ENCODE measurements around the gene CRACR2B. TPM values are rescaled to one million over a fixed set of nuclear protein-coding genes. Genes with fewer than 3 reads are reported as not detected.

CRACR2B gene
- total RNA-seq, 2 experiments from 2014 or later = 0.33 TPM; not detected in 1

GRCh38 chr11:831118-831864 lies 3.6 kb downstream of the CRACR2B start:
- ChIA-PET POLR2A (interaction anchor here (1.4 to 10.0 kb wide), 4 partner anchors 11 to 35 kb away, joined by 3 to 115 read pairs (median 38); partner anchors contain the start of genes PNPLA2, POLR2L, RPLP2 and TSPAN4), CTCF (no interaction called here)
- TF ChIP-seq, protein P1, sequence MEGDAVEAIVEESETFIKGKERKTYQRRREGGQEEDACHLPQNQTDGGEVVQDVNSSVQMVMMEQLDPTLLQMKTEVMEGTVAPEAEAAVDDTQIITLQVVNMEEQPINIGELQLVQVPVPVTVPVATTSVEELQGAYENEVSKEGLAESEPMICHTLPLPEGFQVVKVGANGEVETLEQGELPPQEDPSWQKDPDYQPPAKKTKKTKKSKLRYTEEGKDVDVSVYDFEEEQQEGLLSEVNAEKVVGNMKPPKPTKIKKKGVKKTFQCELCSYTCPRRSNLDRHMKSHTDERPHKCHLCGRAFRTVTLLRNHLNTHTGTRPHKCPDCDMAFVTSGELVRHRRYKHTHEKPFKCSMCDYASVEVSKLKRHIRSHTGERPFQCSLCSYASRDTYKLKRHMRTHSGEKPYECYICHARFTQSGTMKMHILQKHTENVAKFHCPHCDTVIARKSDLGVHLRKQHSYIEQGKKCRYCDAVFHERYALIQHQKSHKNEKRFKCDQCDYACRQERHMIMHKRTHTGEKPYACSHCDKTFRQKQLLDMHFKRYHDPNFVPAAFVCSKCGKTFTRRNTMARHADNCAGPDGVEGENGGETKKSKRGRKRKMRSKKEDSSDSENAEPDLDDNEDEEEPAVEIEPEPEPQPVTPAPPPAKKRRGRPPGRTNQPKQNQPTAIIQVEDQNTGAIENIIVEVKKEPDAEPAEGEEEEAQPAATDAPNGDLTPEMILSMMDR (IDR thresholded peaks at IDR 0.05) = no peak
- H3K27me3 Mint-ChIP-seq = peaks cover 48% of the 10 kb centered on the region
- Histone ChIP-seq H3K27me3 (ENCODE audit: control insufficient read depth in 1 of 2, insufficient read depth in 2 of 2, low read length in 2 of 2) (peaks cover 45 to 55% of the 10 kb centered on the region in 2 experiments), H3K9me3 (ENCODE audit: control insufficient read depth in 1 of 2, insufficient read depth in 1 of 2, low read length in 2 of 2) (peaks cover 0 to 36% of the 10 kb centered on the region in 2 experiments), H3K4me1 (ENCODE audit: insufficient read depth, low read length) (peaks cover 80% of the 10 kb centered on the region), H3K36me3 (ENCODE audit: insufficient read depth, low read length) (no peaks in the 10 kb centered on the region), H3K27ac (ENCODE audit: low read depth in 1 of 2, low read length in 2 of 2) (no peak overlapping the region), H3K4me3 (ENCODE audit: low read length) (no peak overlapping the region)
- peaks cover 39% of the 10 kb centered on the region for H3K4me1 Mint-ChIP-seq (ENCODE audit: low read depth)
- intact Hi-C loops (cut with DNase I, micrococcal nuclease) = no loop called here
- ATAC-seq (ENCODE audit: poor library complexity) (no peak), DNase-seq (peak in 2 of 14 experiments; percentile 17 to 53)
- H3K4me3 Mint-ChIP-seq = peak overlapping the region; percentile 73
- no peaks in the 10 kb centered on the region for H3K9me3 Mint-ChIP-seq
- H3K27ac Mint-ChIP-seq = no peak overlapping the region
- no peaks in the 10 kb centered on the region for H3K36me3 Mint-ChIP-seq (ENCODE audit: low read depth)

GRCh38 chr11:831961-832528 lies 4.3 kb downstream of the CRACR2B start:
- no peaks in the 10 kb centered on the region for H3K36me3 ChIP-seq (ENCODE audit: insufficient read depth, low read length)

DNA sequence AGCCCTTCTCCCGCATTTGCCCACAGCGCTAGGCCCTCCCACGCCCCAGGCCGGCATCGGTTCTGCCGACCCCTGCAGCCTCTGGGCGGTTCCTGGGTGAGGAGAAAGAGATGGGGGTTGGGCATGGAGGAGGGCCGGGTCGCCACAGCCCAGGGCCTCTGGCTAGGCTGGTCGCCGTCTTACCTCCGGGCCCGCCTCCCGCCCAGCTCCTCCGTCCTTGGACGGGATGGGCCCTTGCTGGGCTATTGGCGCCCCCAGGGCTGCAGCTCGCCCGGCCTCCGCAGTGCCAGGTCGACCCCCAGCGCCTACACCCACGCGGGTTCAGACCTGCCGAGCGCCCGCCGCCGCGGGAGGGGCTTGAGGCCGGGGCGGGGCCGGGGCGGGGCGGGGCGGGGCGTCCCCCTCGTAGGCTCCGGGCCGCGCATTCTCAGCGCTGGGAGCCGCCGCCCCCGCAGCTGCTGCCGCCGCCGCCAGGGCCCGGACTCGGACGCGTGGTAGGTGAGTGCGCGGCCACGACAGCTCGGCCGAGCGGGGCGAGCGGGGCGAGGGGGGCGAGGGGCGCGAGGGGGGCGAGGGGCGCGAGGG lies 4.9 kb downstream of the CRACR2B start, which contains the start of gene CD151:
Gene CD151, plus strand, starts transcription at position 424 of the 585 bp plus-strand sequence. CDS start 3,118 bp downstream, outside the sequence.
- ATAC-seq (ENCODE audit: poor library complexity) (peak; percentile 59), DNase-seq (peak in 8 of 14 experiments; percentile 26 to 85 (median 52))
- Histone ChIP-seq H3K27ac (ENCODE audit: low read depth in 1 of 2, low read length in 2 of 2) (no peak within 1 kb of the TSS), H3K27me3 (ENCODE audit: control insufficient read depth in 1 of 2, insufficient read depth in 2 of 2, low read length in 2 of 2) (peaks cover 42 to 50% of the 10 kb centered on the region in 2 experiments), H3K9me3 (ENCODE audit: control insufficient read depth in 1 of 2, insufficient read depth in 1 of 2, low read length in 2 of 2) (peaks cover 0 to 36% of the 10 kb centered on the region in 2 experiments), H3K4me3 (ENCODE audit: low read length) (peak within 1 kb of the TSS; percentile 39), H3K36me3 (ENCODE audit: insufficient read depth, low read length) (peaks cover 3% of the 10 kb centered on the region), H3K4me1 (ENCODE audit: insufficient read depth, low read length) (peaks cover 68% of the 10 kb centered on the region)
- peak within 1 kb of the TSS; percentile 85 for H3K4me3 Mint-ChIP-seq
- POLR2A ChIA-PET = interaction anchor here (1.0 to 10.0 kb wide), 4 partner anchors 10 to 23 kb away, joined by 3 to 115 read pairs (median 38); partner anchors contain the start of genes PNPLA2, POLR2L, RPLP2 and TSPAN4
- no peak within 1 kb of the TSS for H3K27ac Mint-ChIP-seq
- CTCF ChIA-PET = no interaction called here
- TF ChIP-seq, protein P1 (IDR thresholded peaks at IDR 0.05) = no peak
- H3K36me3 Mint-ChIP-seq (ENCODE audit: low read depth) = no peaks in the 10 kb centered on the region
- peaks cover 32% of the 10 kb centered on the region for H3K4me1 Mint-ChIP-seq (ENCODE audit: low read depth)
- H3K27me3 Mint-ChIP-seq = peaks cover 41% of the 10 kb centered on the region
- H3K9me3 Mint-ChIP-seq = no peaks in the 10 kb centered on the region
- intact Hi-C loops (cut with DNase I, micrococcal nuclease) = no loop called here

More at GRCh38 chr11:831961-832528, 4.3 kb downstream of the CRACR2B start:
- ChIA-PET CTCF (no interaction called here), POLR2A (interaction anchor here (1.0 to 10.0 kb wide), 4 partner anchors 11 to 23 kb away, joined by 3 to 115 read pairs (median 38); partner anchors contain the start of genes PNPLA2, POLR2L, RPLP2 and TSPAN4)
- Histone ChIP-seq H3K9me3 (ENCODE audit: control insufficient read depth in 1 of 2, insufficient read depth in 1 of 2, low read length in 2 of 2) (peaks cover 0 to 36% of the 10 kb centered on the region in 2 experiments), H3K27ac (ENCODE audit: low read depth in 1 of 2, low read length in 2 of 2) (no peak overlapping the region), H3K27me3 (ENCODE audit: control insufficient read depth in 1 of 2, insufficient read depth in 2 of 2, low read length in 2 of 2) (peaks cover 45 to 53% of the 10 kb centered on the region in 2 experiments), H3K4me3 (ENCODE audit: low read length) (peak overlapping the region; percentile 39), H3K4me1 (ENCODE audit: insufficient read depth, low read length) (peaks cover 73% of the 10 kb centered on the region)
- Mint-ChIP-seq H3K9me3 (no peaks in the 10 kb centered on the region), H3K27me3 (peaks cover 44% of the 10 kb centered on the region), H3K4me3 (peak overlapping the region; percentile 73), H3K27ac (no peak overlapping the region), H3K36me3 (ENCODE audit: low read depth) (no peaks in the 10 kb centered on the region), H3K4me1 (ENCODE audit: low read depth) (peaks cover 34% of the 10 kb centered on the region)
- intact Hi-C loops (cut with DNase I, micrococcal nuclease) = no loop called here
- TF ChIP-seq, protein P1 (IDR thresholded peaks at IDR 0.05) = no peak
- DNase-seq (no peak), ATAC-seq (ENCODE audit: poor library complexity) (no peak)
